Aorta (tissue), 5 donors: ENCODE data around the gene KANTR. TPM values are rescaled to one million over a fixed set of nuclear protein-coding genes. Genes with fewer than 3 reads are reported as not detected.

Experiments
- ATAC-seq: fragments of 200-7000 bp; cut with Tn5 transposase; one replicate; pipeline ENCODE4 v1.9.1; 2022; ENCODE audit warnings: moderate library complexity; ENCODE audit not compliant: low FRiP score
- DNase-seq, 2 donors: peaks; one replicate each; pipeline ENCODE4 v3.0.0-alpha.2; 2020
- H3K27ac ChIP-seq, 2 donors: one replicate each; pipeline ENCODE4 v1.5.1; 2013; ENCODE audit warnings: low read length in 2 of 2, mild to moderate bottlenecking in 2 of 2, moderate library complexity in 2 of 2, control low read depth in 1 of 2, inconsistent platforms in 1 of 2, low read depth in 1 of 2
- H3K27me3 ChIP-seq, 2 donors: one replicate each; pipeline ENCODE4 v1.6.1; 2013; ENCODE audit warnings: control low read depth in 1 of 2, low read length in 1 of 2, mild to moderate bottlenecking in 1 of 2, moderate library complexity in 1 of 2; ENCODE audit not compliant: insufficient read depth in 2 of 2, control insufficient read depth in 1 of 2
- H3K36me3 ChIP-seq, 2 donors: one replicate each; pipeline ENCODE4 v1.6.1; 2013; ENCODE audit warnings: control low read depth in 1 of 2, low read length in 1 of 2, mild to moderate bottlenecking in 1 of 2; ENCODE audit not compliant: insufficient read depth in 2 of 2, control insufficient read depth in 1 of 2
- H3K4me1 ChIP-seq, 2 donors: one replicate each; pipeline ENCODE4 v1.6.1; 2013; ENCODE audit warnings: low read length in 2 of 2, control low read depth in 1 of 2, mild to moderate bottlenecking in 1 of 2, moderate library complexity in 1 of 2; ENCODE audit not compliant: insufficient read depth in 2 of 2, control insufficient read depth in 1 of 2
- H3K4me3 ChIP-seq, 2 donors: one replicate each; pipeline ENCODE4 v1.5.1; 2013; ENCODE audit warnings: low read length in 2 of 2, control low read depth in 1 of 2, mild to moderate bottlenecking in 1 of 2
- H3K9me3 ChIP-seq: one replicate; pipeline ENCODE4 v1.6.1; 2013; ENCODE audit warnings: mild to moderate bottlenecking, low read length; ENCODE audit not compliant: control insufficient read depth
- WGBS, 2 donors: extraction: QIAGEN DNeasy Blood & Tissue Kit; methylation state at CpG; one replicate each; pipeline ENCODE4 v1.1.7; 2013; 5-methylcytosine and 5-hydroxymethylcytosine counted together
- intact Hi-C, 2 donors: fragments of 100-400 bp; cut with DNase I; formaldehyde crosslinking; loops; one replicate each; pipeline versions ENCODE4 v1.14.2 to v1.15.0; 2022
- polyA plus RNA-seq, 2 donors: library from polyadenylated mRNA; stranded (reverse); fragments of 200-250 nt; gene quantifications; one replicate each; pipeline ENCODE4 v1.2.3, GENCODE V29; 2013
- total RNA-seq, 2 donors: library from RNA; stranded (reverse); fragmentation: NEBNext Ultra II Directional; extraction: Animal tissue kit (Norgen Biotek cat#: 25700); gene quantifications; one replicate each; pipeline ENCODE4 v1.2.1, GENCODE V29; 2021
- donor health status: healthy with polysubstance abuse.
- donor health status: Bipolar disorder and iron deficiency.
- donor health status: DM: no; HTN: no; CAD: no.
- donor health status: DM: no; HTN: no; CAD: no.
- donor health status: DM: yes; HTN: yes; CAD: no.

KANTR gene
- total and polyA plus RNA-seq, 4 donors: 1.6 to 27.7 (median 13.0) TPM

DNA sequence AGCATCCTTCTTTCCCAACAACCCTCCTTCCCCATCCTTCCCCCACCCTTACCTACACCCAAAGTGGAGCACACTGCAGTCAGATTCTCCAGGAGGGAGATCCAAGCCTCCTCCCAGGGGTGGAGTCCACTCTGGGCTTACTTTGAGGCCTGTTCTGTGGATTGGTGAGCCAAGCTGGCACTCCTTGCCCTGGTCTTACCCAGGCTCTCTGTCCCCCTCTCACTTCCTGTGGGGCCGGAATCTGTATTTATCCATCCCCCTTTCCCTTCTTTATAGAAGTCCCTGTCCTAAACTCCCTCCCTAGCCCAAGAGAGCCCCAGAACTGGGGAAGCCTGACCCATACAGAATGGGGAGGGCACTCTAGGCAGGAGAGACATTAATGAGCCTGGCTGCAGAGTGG is 15.0 kb upstream of the KANTR start:
- DNase-seq: no peak
- Histone ChIP-seq H3K4me1 (no peaks in the 10 kb centered on the region), H3K27me3 (no peaks in the 10 kb centered on the region), H3K9me3 (no peaks in the 10 kb centered on the region), H3K36me3 (no peaks in the 10 kb centered on the region), H3K4me3 (no peak overlapping the region), H3K27ac (no peak overlapping the region)
- 40 to 80% methylated on average over 1 of the region's 1 CpG for WGBS, 2 donors
- intact Hi-C loops: no loop called here
- ATAC-seq: no peak

DNA sequence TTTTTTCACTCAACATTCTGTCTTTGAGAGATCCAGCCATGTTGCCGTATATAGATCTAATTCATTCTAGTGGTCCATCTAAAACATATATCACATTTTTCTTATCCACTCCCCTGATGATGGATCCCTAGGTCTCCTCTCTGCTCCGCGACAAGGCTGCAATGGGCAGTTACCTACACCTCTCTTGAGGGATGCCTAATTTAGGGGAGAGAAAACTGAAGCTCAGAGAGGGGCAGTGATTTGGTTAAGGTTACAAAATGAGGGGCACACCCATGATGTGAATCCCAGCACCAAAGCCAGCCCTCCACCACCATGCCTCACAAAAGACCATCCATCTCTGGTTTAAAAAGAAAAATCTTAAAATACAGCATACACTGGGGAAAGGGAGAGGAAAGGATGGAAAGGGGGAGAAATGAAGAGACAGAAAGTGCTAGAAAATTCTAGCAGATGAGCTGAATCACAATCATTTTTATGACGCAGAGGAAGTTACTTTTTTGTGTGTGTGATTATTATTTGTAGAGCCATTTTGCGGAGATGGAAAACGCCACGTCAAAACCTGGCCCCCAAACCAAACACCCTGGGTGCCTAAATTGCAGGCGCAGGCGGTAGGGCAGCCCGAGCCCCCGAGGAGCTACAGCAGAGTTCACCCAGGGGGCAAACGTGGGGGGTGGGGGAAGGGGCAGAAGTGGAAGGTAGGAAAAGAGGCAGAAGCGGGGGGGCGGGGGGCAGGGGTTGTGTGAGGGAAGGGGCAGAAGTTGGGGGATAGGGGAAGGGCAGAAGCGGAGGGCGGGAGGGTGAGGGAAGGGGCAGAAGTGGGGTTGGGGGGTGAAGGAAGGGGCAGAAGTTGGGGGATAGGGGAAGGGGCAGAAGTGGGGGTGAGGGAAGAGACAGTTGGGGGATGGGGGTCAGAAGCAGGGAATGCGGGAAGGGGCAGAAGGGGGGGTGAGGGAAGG is 13.0 kb upstream of the KANTR start:
- no peaks in the 10 kb centered on the region for H3K36me3 ChIP-seq
- DNase-seq (no peak), ATAC-seq (no peak)
- 16 to 39% methylated on average over 16 to 17 of the region's 17 CpGs for WGBS, 2 donors
- H3K4me1 ChIP-seq: no peaks in the 10 kb centered on the region
- peak overlapping the region in 1 of 2 donors; percentile 47 for H3K27ac ChIP-seq
- H3K9me3 ChIP-seq: no peaks in the 10 kb centered on the region
- no peaks in the 10 kb centered on the region for H3K27me3 ChIP-seq
- intact Hi-C loops: no loop called here
- no peak overlapping the region for H3K4me3 ChIP-seq

DNA sequence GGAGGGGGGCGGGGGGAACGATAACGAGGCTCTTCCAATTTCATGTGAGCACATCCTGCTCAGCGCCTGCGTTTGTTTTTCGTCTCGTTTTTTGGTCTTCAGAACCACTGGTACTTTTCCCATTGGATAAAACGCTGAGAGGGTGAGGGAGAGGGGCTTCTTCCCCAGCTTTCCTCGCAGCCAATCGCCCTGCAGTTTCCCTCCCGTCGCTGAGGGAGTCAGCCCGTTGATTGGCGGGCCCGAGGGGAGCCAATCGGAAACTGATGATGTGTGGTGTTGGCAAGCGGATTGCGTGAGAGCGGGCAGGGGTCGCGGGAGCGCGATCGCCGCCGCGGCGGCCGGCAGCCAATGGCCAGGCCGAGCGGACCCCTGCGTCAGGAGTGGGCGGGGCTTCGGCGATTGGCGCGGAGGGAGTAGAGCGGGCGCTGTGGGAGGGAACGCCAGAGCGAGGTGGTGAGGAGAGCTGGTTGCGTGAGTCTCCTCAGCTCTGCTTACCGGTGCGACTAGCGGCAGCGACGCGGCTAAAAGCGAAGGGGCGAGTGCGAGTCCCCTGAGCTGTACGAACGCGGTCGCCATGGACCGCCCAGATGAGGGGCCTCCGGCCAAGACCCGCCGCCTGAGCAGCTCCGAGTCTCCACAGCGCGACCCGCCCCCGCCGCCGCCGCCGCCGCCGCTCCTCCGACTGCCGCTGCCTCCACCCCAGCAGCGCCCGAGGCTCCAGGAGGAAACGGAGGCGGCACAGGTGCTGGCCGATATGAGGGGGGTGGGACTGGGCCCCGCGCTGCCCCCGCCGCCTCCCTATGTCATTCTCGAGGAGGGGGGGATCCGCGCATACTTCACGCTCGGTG is 11.8 kb upstream of the KANTR start, which contains the start of gene TSPYL2:
TSS of gene TSPYL2 (plus strand) at position 443 of the 848 bp plus-strand sequence. CDS start at position 575, 132 bp downstream.
- WGBS, 2 donors: 0 to 37% methylated on average over 62 to 86 of the region's 86 CpGs

DNA sequence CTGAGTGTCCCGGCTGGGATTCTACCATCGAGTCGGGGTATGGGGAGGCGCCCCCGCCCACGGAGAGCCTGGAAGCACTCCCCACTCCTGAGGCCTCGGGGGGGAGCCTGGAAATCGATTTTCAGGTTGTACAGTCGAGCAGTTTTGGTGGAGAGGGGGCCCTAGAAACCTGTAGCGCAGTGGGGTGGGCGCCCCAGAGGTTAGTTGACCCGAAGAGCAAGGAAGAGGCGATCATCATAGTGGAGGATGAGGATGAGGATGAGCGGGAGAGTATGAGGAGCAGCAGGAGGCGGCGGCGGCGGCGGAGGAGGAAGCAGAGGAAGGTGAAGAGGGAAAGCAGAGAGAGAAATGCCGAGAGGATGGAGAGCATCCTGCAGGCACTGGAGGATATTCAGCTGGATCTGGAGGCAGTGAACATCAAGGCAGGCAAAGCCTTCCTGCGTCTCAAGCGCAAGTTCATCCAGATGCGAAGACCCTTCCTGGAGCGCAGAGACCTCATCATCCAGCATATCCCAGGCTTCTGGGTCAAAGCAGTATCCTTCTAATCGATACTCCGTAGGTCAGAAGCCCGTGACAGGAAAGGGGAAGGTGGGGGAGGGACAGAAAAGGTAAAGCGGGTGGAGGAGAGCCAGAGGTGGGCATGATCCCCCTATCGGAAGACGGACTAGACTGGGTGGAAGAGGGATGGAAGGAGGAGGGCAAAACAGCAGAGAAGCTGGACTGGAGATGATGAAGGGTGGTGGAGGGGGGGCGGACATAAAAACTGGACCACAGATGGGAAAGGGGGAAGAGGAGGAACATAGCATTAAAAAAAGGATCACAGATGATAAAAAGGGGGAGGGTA is 10.9 kb upstream of the KANTR start:
- WGBS, 2 donors: 3 to 35% methylated on average over 31 of the region's 31 CpGs
- intact Hi-C loops: no loop called here
- no peak for DNase-seq

More for the DNA sequence above, 11.8 kb upstream of the KANTR start, which contains the start of gene TSPYL2:
- intact Hi-C loops: no loop called here
- DNase-seq: peak; percentile 96
- Histone ChIP-seq H3K9me3 (no peaks in the 10 kb centered on the region), H3K4me1 (peaks cover 0 to 2% of the 10 kb centered on the region in 2 donors), H3K27ac (peak within 1 kb of the TSS; percentile 70), H3K27me3 (no peaks in the 10 kb centered on the region), H3K36me3 (no peaks in the 10 kb centered on the region), H3K4me3 (peak within 1 kb of the TSS; percentile 43 to 75)
- peak; percentile 93 for ATAC-seq

DNA sequence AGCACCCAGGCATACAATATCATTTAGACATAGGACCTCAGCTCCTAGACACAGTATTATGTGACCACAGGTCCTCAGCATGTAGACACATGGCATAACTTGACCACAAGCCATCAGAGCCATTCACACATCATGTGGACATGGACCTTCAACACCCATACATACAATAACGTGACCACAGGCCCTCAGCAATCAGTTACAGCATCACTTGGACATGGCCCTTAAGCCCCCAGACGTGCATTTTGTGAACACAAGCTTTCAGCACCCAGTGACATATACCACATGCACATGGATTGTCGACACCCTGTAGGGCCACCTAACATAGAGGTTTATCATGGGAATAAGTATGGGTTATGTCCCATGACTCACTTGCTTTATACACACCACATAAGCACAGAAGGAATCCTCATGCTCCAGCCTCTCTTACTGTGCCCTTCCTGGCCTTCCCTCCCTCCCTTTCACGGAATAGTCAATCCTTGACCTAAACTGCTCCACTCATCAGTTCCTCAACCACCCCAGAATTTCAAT is 9.8 kb upstream of the KANTR start:
- Histone ChIP-seq H3K27me3 (no peaks in the 10 kb centered on the region), H3K27ac (no peak overlapping the region), H3K4me3 (peak overlapping the region in 1 of 2 donors; percentile 6), H3K9me3 (no peaks in the 10 kb centered on the region), H3K4me1 (peaks cover 0 to 2% of the 10 kb centered on the region in 2 donors), H3K36me3 (no peaks in the 10 kb centered on the region)
- intact Hi-C loops: no loop called here
- ATAC-seq: no peak
- no peak for DNase-seq
- 47 to 53% methylated on average over 4 of the region's 4 CpGs for WGBS, 2 donors

More for the DNA sequence above, 10.9 kb upstream of the KANTR start:
- Histone ChIP-seq H3K27ac (peak overlapping the region; percentile 70), H3K4me1 (peaks cover 0 to 2% of the 10 kb centered on the region in 2 donors), H3K36me3 (no peaks in the 10 kb centered on the region), H3K9me3 (no peaks in the 10 kb centered on the region), H3K27me3 (no peaks in the 10 kb centered on the region), H3K4me3 (peak overlapping the region; percentile 43 to 75)
- ATAC-seq: no peak

DNA sequence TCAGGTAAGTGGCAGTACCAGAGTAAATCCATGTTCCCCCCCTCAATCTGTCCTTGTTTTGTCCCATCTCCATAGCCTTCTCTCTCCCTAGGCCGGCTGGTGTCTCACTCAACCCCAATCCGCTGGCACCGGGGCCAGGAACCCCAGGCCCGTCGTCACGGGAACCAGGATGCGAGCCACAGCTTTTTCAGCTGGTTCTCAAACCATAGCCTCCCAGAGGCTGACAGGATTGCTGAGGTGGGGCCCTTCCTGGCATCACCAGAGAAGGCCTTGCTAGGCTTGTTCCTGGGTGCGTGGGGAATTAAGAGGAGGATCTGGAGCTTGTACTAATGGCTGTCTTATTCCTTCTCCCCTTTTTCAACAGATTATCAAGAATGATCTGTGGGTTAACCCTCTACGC is 9.1 kb upstream of the KANTR start:
- WGBS, 2 donors: 67 to 68% methylated on average over 9 of the region's 9 CpGs
- intact Hi-C loops: no loop called here

DNA sequence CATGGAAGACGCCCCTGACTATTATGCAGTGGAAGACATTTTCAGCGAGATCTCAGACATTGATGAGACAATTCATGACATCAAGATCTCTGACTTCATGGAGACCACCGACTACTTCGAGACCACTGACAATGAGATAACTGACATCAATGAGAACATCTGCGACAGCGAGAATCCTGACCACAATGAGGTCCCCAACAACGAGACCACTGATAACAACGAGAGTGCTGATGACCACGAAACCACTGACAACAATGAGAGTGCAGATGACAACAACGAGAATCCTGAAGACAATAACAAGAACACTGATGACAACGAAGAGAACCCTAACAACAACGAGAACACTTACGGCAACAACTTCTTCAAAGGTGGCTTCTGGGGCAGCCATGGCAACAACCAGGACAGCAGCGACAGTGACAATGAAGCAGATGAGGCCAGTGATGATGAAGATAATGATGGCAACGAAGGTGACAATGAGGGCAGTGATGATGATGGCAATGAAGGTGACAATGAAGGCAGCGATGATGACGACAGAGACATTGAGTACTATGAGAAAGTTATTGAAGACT is 8.2 kb upstream of the KANTR start:
- no peaks in the 10 kb centered on the region for H3K27me3 ChIP-seq
- no peak overlapping the region for H3K4me3 ChIP-seq
- no peak overlapping the region for H3K27ac ChIP-seq
- WGBS, 2 donors: 79% methylated on average over 17 of the region's 17 CpGs
- H3K9me3 ChIP-seq: no peaks in the 10 kb centered on the region
- H3K36me3 ChIP-seq: no peaks in the 10 kb centered on the region
- ATAC-seq (no peak), DNase-seq (no peak)
- intact Hi-C loops: no loop called here
- peaks cover 0 to 2% of the 10 kb centered on the region in 2 donors for H3K4me1 ChIP-seq

More for the DNA sequence above, 9.1 kb upstream of the KANTR start:
- no peak overlapping the region for H3K4me3 ChIP-seq
- no peaks in the 10 kb centered on the region for H3K36me3 ChIP-seq
- no peak for DNase-seq
- ATAC-seq: no peak
- no peak overlapping the region for H3K27ac ChIP-seq
- H3K27me3 ChIP-seq: no peaks in the 10 kb centered on the region
- no peaks in the 10 kb centered on the region for H3K9me3 ChIP-seq
- H3K4me1 ChIP-seq: peaks cover 0 to 2% of the 10 kb centered on the region in 2 donors
